Sciatic nerve (tissue), 2 donors: ENCODE measurements around the gene SORCS2. TPM values are rescaled to one million over a fixed set of nuclear protein-coding genes. Genes with fewer than 3 reads are reported as not detected.

Source experiments
- ATAC-seq: fragments of 200-7000 bp; cut with Tn5 transposase; one replicate; pipeline ENCODE4 v1.9.1; 2020; ENCODE audit warnings: mild to moderate bottlenecking, moderate library complexity
- DNase-seq: peaks from one replicate; pipeline ENCODE4 v3.0.0-alpha.2; 2020; ENCODE audit warnings: low spot score
- intact Hi-C: fragments of 100-400 bp; cut with DNase I; formaldehyde crosslinking; loops from one replicate; pipeline ENCODE4 v1.14.2; 2022
- total RNA-seq: library from RNA; stranded (reverse); fragmentation: NEBNext Ultra II Directional; extraction: Animal tissue kit (Norgen Biotek cat#: 25700); gene quantifications from one replicate; pipeline ENCODE4 v1.2.1, GENCODE V29; 2021
- donor health status: DM: no; HTN: no; CAD: no.
- donor health status: DM: no; HTN: no; CAD: no.

SORCS2 gene
- total RNA-seq, 1 donor from 2014 or later, result 52.5 TPM

GRCh38 chr4:7334521-7335275 is 142.4 kb downstream of the SORCS2 start:
- ATAC-seq (no peak), DNase-seq (no peak)
- intact Hi-C loops, result no loop called here

DNA sequence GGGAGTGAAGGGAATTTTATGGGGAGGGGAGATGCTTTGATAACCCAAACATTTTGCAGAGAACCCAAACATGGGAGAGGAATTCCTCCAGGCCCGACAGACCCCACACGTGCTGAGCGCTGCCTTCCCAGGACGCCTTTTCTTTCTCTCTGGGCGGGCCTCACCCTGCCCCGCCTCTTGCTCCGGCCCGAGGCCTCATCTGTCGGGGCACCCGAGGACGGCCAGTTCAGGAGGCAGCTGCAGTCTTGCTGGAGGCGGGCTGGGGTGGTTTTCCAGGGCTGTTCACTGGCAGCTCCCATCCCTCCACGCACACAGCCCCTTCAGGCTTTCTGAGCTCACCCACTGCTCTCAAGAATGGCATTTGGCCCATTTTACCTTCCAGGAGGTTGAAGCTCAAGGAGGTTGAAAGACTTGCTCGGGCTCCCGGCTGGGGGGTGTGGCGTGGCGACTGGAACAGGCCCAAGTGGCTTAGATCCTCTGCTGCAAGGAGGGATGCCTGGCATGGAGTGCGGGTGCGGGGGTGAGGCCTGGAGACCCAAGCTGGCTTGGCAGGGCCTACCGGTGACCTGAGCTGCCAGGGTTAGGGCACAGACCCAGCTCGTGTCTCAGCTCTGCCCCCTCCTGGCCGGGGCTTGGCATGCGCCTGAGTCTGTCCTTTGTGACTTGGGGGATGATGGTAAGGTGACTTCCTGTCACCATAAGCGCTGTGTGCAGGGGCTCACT is 143.2 kb downstream of the SORCS2 start:
- ATAC-seq, result peak; percentile 75
- peak; percentile 74 for DNase-seq
- intact Hi-C loops, result no loop called here

- no peak for DNase-seq
- intact Hi-C loops, result no loop called here
- ATAC-seq, result no peak
These were observed 143.8 kb downstream of the SORCS2 start for GRCh38 chr4:7336067-7336569.

DNA sequence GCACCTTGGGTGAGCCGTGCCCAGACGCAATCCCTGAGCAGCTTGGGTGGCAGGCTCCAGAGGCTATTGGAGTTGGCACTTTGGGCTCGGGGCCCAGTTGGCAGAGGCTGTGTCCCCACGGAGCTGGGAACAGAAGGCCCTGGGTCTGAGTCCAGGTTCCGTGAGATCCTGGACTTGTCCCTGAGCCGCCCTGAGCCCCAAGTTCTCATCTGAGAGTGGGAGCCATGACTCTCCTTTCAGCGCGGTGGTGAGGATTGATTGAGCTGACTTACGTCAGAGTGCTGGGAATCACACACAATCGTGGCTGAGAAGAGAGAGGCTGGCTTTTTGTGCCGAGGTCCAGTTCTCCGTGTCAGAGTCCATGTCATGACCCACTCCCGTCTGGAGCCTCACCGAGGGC is 144.4 kb downstream of the SORCS2 start:
- no peak for DNase-seq
- intact Hi-C loops, result no loop called here
- ATAC-seq, result no peak

DNA sequence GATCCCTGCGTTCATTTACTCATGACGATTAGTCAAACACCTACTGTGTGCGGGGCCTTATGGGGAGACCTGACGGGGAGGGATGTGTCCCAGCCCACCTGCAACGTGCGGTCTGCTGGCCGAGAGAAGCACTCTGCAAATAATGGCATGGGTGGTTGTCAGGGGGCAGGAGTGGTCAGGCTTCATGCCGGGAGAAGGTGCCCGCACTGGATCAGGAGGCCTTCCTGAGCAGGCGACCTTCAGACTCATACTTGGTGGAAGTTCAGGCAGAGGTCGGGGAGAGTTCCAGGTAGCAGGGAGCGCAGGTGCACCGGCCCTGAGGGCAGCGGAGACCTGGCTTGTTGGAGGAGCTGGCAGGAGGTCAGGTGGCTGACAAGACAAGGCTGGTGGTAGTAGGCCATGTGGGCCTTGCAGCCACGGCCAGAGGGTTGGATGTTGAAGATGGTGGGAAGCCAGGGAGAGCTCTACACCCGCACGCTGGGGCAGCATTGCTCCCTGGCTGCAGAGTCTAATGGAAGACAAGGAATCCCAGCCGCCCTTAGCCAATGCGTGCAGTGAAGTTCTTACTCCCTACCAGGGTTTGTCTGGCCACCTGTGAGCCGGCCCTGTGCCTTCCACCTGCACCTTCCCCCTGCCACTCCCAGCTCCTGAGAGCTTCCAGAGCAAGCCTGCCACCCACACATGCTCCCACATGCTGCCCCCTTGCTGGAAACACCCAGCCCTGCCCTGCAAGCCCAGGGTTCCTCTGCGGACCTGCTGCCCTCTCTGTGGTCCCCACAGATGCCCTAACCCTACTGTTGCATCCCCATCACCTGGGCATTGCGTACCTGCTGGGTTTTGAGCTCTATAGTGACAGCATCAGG is 145.1 kb downstream of the SORCS2 start:
- DNase-seq, result no peak
- intact Hi-C loops, result no loop called here
- ATAC-seq, result no peak

DNA sequence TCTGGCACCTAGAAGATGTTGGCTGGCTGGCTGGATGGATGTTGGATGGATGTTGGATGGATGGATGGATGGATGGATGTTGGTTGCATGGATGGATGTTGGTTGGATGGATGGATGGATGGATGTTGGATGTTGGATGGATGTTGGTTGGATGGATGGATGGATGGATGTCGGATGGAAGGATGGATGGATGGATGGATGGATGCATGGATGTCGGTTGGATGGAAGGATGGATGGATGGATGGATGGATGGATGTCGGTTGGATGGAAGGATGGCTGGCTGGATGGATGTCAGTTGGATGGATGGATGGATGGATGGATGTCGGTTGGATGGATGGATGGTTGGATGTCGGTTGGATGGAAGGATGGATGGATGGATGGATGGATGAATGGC is 145.7 kb downstream of the SORCS2 start:
- intact Hi-C loops, result no loop called here
- ATAC-seq, result no peak

DNA sequence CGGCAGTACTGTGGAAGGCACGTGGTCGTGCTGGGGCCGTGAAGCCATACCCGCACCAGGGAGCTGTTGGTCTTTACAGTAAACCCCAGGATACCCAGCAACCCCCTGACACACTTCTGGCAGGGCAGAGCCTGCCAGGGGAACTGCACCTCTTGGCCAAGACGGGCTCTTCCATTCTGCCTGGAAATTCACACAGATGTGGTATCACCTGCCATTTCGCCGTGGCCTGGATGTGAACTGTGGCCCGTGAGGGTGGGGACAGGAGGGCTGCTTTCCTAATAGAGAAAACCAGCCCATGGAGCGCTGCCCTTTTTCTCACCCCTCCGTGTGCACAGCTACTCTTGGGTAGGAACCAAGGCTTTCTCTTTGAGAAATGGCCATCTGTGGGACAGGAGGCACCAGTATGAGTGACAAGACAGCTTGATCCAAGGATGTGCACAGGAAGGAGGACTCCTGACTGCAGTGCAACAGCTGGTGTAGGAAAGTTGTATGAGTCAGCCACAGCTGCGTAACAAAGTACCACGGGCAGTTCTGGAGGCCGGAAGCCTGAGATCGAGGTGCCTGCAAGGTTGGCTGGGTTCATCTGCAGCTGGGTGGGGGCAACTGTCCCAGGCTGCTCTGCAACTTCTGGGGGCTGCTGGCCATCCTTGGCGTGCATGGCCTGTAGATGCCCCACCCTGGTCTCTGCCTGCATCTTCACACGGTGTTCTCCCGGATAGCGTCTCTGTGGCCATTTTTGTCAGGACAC is 146.7 kb downstream of the SORCS2 start:
- DNase-seq (no peak), ATAC-seq (no peak)
- intact Hi-C loops, result no loop called here

More for the DNA sequence above, 145.7 kb downstream of the SORCS2 start:
- no peak for DNase-seq

GRCh38 chr4:7339751-7340552 is 147.6 kb downstream of the SORCS2 start:
- intact Hi-C loops, result no loop called here
- ATAC-seq (no peak), DNase-seq (no peak)

DNA sequence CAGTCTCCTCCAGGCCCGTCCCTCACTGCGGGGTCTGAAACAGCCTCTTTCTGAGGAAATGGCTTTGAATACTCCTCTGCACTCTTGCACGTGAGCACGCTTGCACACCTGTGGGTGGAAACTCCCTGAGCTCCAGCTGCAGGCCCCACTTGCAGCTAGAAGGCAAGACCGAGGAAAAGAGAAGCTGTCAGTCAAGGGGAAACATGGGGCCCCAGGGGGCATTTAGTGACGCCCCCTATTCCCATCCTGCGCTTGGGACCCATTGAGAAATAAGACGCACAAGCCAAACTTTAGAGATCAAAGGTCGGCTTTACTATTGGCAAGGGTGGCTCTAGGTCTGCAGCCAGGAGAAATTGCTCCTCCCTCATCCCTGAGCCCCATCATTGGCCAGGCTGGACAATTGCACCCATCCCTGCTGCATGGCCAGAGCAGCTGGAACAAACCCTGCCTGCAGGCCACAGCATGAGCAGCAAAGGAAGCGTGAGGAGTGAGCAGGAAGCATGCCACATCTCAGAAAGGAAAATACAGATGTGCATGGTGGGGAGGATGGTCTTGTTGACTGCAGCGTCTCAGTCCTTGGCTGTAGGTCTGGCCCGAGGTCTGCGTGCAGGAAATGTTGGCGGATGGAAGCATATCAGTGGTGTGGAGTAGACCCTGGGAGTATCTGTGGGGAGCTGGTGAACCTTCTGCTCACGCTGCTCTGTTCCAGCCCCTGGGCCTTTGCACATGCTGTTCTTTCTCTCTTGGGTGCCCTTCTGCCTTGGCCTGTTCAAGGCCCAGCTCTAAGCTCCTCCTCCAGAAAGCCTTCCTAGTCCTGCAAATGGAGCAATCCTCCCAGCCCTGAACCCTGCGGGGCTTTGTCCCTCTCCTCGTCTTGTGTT is 148.5 kb downstream of the SORCS2 start:
- DNase-seq (no peak), ATAC-seq (no peak)
- intact Hi-C loops, result no loop called here

DNA sequence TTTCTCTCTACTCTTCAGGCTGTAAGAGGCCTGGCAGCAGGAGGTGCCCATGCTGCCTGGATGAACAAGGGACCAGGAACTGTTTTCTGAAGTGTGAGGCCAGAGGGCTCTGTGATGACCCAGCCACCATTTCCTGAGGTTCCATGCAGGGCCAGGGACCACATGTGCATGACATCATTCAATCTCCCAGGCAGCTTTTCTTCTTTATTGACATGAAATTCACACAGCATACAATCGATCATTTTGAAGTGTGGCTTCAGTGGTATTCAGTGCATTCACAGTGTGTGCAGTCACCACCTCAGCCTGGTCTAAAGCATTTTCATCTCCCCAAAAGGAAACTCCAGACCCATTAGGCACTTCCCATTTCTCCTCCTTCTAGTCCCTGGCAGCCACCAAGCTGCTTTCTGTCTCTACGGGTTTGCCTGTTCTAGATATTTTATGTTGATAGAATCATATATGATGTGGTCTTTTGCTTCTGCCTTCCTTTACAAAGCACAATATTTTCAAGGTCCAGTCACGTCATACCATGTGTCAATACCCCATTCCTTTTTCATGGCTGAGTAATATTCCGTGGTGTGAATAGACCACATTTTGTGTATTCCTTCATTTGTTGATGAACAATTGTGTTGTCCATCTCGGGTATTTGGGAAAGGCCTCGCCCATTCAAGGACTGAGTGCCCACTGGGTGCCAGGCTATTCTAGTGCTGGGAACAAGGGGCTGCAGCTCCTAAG is 149.3 kb downstream of the SORCS2 start:
- DNase-seq (no peak), ATAC-seq (no peak)
- intact Hi-C loops, result no loop called here

DNA sequence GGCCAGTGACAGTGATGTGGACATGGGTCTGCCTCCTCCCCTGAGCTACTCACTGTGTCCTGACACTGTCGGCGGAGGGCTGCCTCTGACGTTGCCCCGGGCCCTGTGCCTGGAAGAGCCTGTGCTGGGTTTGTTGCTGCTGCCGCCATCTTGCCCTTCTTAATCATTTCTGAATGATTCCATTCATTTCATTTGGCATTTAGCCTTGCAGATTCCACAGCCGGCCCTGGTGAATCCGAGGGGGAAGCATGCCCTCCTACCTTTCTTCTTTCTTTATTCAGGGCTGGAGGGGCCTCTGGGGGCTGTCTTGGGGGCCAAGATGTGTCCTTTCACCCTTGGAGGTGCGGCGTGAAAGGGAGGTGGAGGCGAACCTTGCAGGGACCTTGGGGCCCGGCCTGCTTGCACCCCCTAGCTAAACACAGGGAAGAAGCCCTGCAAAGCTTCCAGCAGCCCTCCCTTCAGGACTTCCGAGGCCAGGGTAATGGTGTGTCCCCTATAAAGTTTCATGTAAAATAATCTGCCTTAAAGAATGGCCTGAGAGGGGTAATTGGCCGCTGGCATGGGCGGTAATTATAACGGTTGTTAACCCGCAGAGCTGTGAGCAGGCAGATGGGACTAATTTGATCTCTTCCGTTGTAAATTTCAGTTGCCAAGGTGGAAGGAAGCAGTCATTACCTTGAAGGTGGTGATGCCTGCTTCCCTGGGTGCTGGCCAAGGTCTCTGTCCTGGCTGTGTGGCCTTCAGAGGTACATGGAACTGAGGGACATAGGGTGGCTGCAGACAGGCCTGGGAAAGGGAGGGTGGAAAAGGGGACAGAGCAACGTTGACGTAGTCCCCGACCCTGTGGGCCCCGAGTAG is 150.1 kb downstream of the SORCS2 start:
- no peak for DNase-seq
- no peak for ATAC-seq
- intact Hi-C loops, result no loop called here

DNA sequence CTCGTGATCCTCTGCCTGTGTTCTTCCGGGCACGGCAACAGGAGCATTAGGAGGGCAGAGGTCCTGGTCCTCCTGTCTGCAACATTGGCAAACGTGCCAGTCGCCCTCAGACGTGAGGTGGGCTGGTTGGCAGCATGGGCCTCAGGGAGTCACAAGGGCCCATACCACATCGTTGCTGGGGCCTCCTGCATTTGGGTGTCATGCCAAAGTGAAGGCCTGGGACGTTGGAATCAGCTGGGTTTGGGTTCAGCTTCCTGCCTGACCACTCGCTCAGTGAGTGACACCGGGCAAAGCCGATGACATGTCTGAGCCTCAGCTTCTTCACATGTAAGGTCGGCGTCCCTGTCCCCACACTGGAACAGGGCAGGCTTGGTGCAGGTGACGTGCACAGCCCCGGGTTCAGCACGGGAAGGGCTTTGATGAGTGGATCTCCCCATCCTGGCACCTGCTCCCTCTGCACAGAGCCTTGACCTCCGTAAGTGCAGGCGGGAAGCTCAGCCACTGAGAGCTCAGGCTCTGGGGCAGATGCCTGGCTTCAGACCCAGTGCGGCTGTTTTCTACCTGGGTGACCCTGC is 150.8 kb downstream of the SORCS2 start:
- ATAC-seq, result no peak
- intact Hi-C loops, result no loop called here
- no peak for DNase-seq

DNA sequence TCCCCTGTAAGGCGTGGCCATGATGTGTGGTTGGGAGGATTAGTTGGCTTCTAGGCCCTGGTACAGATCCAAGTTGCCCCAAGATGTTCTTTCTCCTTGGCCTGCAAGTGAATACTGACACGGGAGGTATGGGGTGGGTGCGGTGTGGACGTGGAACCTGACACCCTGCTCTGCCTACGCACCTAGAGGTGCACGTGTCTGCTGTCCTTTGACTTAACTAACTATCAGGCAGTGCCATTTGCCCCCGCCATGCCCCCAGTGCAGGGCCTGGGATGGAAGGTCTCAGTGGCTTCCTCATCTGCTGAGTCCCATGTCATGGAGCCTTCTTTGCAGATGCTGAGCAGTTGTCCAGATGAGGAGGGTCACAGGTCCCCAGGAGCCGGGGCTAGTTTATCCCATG is 151.6 kb downstream of the SORCS2 start:
- peak; percentile 53 for ATAC-seq
- DNase-seq, result no peak
- intact Hi-C loops, result no loop called here

GRCh38 chr4:7344636-7345155 is 152.4 kb downstream of the SORCS2 start:
- ATAC-seq (peak; percentile 69), DNase-seq (no peak)
- intact Hi-C loops, result no loop called here

GRCh38 chr4:7347981-7348380 is 155.6 kb downstream of the SORCS2 start:
- ATAC-seq, result no peak
- intact Hi-C loops, result no loop called here
- DNase-seq, result no peak
